Esophagus muscularis mucosa (tissue), 3 donors: ENCODE measurements around the gene GMEB2.

Experiments used
- POLR2AphosphoS5 ChIP-seq, 2 donors: sonication (generic); formaldehyde crosslinking; IDR thresholded peaks; one replicate each; pipeline ENCODE4 v1.6.1; 2017; ENCODE audit warnings: antibody characterized with exemption in 2 of 2
- TF ChIP-seq, protein P1 (sequence below), 3 experiments: fragments of 200-600 bp in 2 of 3; fragments of 450-650 bp in 1 of 3; sonication (generic) in 2 of 3; IDR thresholded peaks; one replicate each; pipeline ENCODE4 v1.5.1; 2017 to 2019; ENCODE audit warnings: antibody characterized with exemption in 3 of 3, mild to moderate bottlenecking in 2 of 3, moderate library complexity in 1 of 3

GRCh38 chr20:63541371-63541770 is 85.5 kb downstream of the GMEB2 start:
- TF ChIP-seq, protein P1, sequence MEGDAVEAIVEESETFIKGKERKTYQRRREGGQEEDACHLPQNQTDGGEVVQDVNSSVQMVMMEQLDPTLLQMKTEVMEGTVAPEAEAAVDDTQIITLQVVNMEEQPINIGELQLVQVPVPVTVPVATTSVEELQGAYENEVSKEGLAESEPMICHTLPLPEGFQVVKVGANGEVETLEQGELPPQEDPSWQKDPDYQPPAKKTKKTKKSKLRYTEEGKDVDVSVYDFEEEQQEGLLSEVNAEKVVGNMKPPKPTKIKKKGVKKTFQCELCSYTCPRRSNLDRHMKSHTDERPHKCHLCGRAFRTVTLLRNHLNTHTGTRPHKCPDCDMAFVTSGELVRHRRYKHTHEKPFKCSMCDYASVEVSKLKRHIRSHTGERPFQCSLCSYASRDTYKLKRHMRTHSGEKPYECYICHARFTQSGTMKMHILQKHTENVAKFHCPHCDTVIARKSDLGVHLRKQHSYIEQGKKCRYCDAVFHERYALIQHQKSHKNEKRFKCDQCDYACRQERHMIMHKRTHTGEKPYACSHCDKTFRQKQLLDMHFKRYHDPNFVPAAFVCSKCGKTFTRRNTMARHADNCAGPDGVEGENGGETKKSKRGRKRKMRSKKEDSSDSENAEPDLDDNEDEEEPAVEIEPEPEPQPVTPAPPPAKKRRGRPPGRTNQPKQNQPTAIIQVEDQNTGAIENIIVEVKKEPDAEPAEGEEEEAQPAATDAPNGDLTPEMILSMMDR (IDR thresholded peaks at IDR 0.05): no peak
- no peak for TF ChIP-seq POLR2AphosphoS5 (IDR thresholded peaks at IDR 0.05)
